ENCODE results near the gene TDRD6. TPM values are rescaled to one million over a fixed set of nuclear protein-coding genes. Genes with fewer than 3 reads are reported as not detected.

The TDRD6 gene
- total RNA-seq, 3 donors from 2014 or later, result 0.66 to 2.5 (median 1.1) TPM

DNA sequence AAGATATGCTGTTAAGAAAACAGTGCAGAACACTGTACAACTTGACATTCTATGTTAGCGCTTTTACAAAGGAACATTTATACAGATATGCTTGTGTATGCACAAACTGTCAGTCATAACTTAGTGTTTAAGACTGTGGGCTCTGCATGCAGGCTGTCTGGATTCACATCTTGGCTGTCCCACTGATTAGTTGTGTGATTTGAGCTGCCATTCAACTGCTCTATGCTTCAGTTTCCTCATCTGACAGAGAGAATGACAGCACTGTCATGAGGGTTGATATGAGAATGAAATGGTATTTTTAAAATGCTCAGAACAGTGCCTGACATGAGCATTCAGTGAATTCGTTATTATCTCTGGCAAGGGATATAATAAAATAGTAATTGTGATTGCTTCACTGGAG is 26.2 kb upstream of the TDRD6 start:
- Histone ChIP-seq H3K9me3 (no peaks in the 10 kb centered on the region), H3K27ac (no peak overlapping the region), H3K36me3 (no peaks in the 10 kb centered on the region), H3K4me3 (no peak overlapping the region), H3K4me1 (no peaks in the 10 kb centered on the region), H3K27me3 (no peaks in the 10 kb centered on the region)
- no peak for TF ChIP-seq POLR2AphosphoS5 (IDR thresholded peaks at IDR 0.05)
- TF ChIP-seq POLR2A (IDR thresholded peaks at IDR 0.05), result no peak
- TF ChIP-seq, protein P1, sequence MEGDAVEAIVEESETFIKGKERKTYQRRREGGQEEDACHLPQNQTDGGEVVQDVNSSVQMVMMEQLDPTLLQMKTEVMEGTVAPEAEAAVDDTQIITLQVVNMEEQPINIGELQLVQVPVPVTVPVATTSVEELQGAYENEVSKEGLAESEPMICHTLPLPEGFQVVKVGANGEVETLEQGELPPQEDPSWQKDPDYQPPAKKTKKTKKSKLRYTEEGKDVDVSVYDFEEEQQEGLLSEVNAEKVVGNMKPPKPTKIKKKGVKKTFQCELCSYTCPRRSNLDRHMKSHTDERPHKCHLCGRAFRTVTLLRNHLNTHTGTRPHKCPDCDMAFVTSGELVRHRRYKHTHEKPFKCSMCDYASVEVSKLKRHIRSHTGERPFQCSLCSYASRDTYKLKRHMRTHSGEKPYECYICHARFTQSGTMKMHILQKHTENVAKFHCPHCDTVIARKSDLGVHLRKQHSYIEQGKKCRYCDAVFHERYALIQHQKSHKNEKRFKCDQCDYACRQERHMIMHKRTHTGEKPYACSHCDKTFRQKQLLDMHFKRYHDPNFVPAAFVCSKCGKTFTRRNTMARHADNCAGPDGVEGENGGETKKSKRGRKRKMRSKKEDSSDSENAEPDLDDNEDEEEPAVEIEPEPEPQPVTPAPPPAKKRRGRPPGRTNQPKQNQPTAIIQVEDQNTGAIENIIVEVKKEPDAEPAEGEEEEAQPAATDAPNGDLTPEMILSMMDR (IDR thresholded peaks at IDR 0.05), result no peak
- intact Hi-C loops (cut with DNase I; ENCODE audit: low total_unique reads), result no loop called here
- DNase-seq (ENCODE audit: low spot score in 2 of 2), result no peak

DNA sequence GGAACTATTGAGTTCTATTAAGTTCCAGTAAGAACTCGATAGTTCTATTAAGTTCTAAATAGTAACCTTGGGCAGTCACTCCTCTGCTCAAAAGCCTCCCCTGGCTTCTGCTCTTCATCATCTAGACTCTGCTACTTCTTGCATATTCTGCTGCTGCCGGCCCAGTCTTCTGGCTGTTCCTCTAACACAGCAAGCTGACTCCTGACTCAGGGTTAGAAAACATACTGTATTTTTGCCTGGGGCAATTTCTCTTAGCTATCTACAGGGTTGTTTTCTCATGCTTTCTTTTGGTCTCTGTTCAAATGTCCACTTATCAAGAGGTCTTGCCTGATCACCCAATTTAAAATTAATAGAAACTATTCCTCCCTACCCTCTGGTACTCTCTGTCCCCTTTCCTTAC is 20.3 kb upstream of the TDRD6 start:
- Histone ChIP-seq H3K36me3 (no peaks in the 10 kb centered on the region), H3K4me1 (no peaks in the 10 kb centered on the region)
- intact Hi-C loops (cut with DNase I; ENCODE audit: low total_unique reads), result no loop called here

DNA sequence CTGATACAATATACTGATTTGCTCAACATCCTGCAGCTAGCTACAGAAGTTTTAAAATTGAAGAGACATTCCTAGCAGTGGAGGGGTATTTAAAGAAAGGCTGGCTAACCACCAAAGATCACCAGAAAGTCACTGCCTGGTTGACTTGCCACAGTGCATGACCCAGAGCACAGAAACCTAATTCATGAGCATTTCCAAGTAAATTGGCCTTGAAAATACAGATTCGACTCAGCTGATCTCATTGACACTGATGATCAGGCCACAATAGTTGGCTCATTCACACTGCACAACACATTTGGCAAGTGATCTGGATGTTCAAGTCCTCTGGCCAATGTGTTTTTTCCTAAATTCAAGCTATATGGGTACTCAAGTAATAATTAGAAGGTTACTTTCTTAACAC is 13.3 kb upstream of the TDRD6 start:
- no peak for DNase-seq (ENCODE audit: low spot score in 2 of 2)
- no peaks in the 10 kb centered on the region for H3K36me3 ChIP-seq
- H3K4me3 ChIP-seq, result no peak overlapping the region
- no peaks in the 10 kb centered on the region for H3K27me3 ChIP-seq
- no peaks in the 10 kb centered on the region for H3K4me1 ChIP-seq
- H3K27ac ChIP-seq, result no peak overlapping the region
- TF ChIP-seq POLR2A (IDR thresholded peaks at IDR 0.05), result no peak
- TF ChIP-seq, protein P1 (IDR thresholded peaks at IDR 0.05), result no peak
- no peak for TF ChIP-seq POLR2AphosphoS5 (IDR thresholded peaks at IDR 0.05)
- H3K9me3 ChIP-seq, result no peaks in the 10 kb centered on the region
- intact Hi-C loops (cut with DNase I; ENCODE audit: low total_unique reads), result no loop called here

More for the DNA sequence above, 20.3 kb upstream of the TDRD6 start:
- H3K27ac ChIP-seq, result no peak overlapping the region
- no peaks in the 10 kb centered on the region for H3K9me3 ChIP-seq
- no peak for DNase-seq (ENCODE audit: low spot score in 2 of 2)
- no peak overlapping the region for H3K4me3 ChIP-seq
- no peaks in the 10 kb centered on the region for H3K27me3 ChIP-seq
- TF ChIP-seq POLR2AphosphoS5 (IDR thresholded peaks at IDR 0.05) (no peak), POLR2A (IDR thresholded peaks at IDR 0.05) (no peak)
- TF ChIP-seq, protein P1 (IDR thresholded peaks at IDR 0.05), result no peak

DNA sequence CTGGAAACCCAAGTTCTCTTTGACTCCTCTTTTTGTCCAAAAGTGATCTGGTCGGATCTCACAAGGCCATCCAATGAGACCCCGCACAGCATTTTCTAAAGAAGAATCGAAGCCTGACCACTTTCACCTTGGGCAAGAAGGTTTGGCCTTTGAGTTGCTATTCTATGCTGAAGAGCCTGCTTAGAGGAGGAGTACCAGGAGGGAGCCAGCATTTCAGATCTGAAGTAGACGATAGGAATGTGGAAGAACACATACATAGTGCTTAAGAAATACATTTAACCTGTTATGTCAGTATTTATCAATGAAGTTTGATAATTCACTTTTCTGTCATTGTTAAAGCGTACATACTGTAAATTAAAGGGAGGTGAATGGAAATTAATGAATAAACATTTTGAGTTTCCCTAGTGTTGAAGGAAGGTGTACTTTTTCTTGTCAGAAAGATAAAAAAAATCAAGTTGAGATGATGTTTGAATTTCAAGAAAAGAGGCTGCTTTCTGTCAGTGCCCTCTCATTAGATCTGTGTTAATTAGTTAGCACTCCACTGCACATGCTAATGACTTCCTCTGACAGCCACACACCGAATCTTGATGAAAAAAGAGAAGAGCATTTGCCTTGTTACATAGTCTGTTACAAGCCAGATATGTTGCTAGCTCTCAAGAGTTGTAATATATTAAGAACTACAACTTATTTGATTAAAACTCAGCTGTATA is 10.9 kb upstream of the TDRD6 start:
- no peaks in the 10 kb centered on the region for H3K9me3 ChIP-seq
- H3K4me3 ChIP-seq, result no peak overlapping the region
- H3K27me3 ChIP-seq, result no peaks in the 10 kb centered on the region
- DNase-seq (ENCODE audit: low spot score in 2 of 2), result no peak
- H3K36me3 ChIP-seq, result no peaks in the 10 kb centered on the region
- TF ChIP-seq POLR2A (IDR thresholded peaks at IDR 0.05) (no peak), POLR2AphosphoS5 (IDR thresholded peaks at IDR 0.05) (no peak)
- TF ChIP-seq, protein P1 (IDR thresholded peaks at IDR 0.05), result no peak
- no peak overlapping the region for H3K27ac ChIP-seq
- no peaks in the 10 kb centered on the region for H3K4me1 ChIP-seq
- intact Hi-C loops (cut with DNase I; ENCODE audit: low total_unique reads), result no loop called here

DNA sequence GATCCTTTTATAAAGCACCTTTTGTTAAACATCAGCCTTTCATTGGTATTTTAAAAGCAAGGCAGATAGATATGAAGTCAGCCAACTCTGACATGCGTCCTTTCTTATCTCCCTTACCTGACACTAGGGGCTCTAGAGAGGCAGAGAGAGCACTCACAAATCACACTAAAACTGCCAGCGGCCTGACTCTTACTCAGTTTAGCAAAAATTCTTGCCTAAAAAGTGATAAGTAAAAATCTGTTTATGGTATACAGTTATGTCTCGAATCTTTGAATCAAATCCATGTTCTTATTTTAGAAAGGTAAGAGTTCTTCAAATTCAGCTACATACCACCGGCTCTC is 10.4 kb upstream of the TDRD6 start:
- no peak for TF ChIP-seq POLR2AphosphoS5 (IDR thresholded peaks at IDR 0.05)
- TF ChIP-seq POLR2A (IDR thresholded peaks at IDR 0.05), result no peak
- TF ChIP-seq, protein P1 (IDR thresholded peaks at IDR 0.05), result no peak

More for the DNA sequence above, 10.4 kb upstream of the TDRD6 start:
- H3K27ac ChIP-seq, result no peak overlapping the region
- H3K27me3 ChIP-seq, result no peaks in the 10 kb centered on the region
- intact Hi-C loops (cut with DNase I; ENCODE audit: low total_unique reads), result no loop called here
- H3K4me1 ChIP-seq, result no peaks in the 10 kb centered on the region
- H3K36me3 ChIP-seq, result no peaks in the 10 kb centered on the region
- no peaks in the 10 kb centered on the region for H3K9me3 ChIP-seq
- no peak overlapping the region for H3K4me3 ChIP-seq
- DNase-seq (ENCODE audit: low spot score in 2 of 2), result no peak

Data from breast epithelium (tissue), 4 donors.